Measurements from ENCODE around the gene EPHB2. TPM values are rescaled to one million over a fixed set of nuclear protein-coding genes. Genes with fewer than 3 reads are reported as not detected.
A peak's percentile ranks its signal among the peaks of the same experiment; 100 is the strongest.

Gene EPHB2
- total and polyA plus RNA-seq, 2 of the 13 experiments (the other 11 are each of a cell fraction or from before 2014, with no cell fraction given), result 0.03 to 0.11 TPM

- Histone ChIP-seq H3K4me3 (replicated peaks in 1 of 3; ENCODE audit: insufficient read depth in 1 of 3, low read depth in 2 of 3, low read length in 3 of 3) (no peak overlapping the region), H3K4me1 (ENCODE audit: insufficient read depth, low read length) (no peaks in the 10 kb centered on the region), H3K36me3 (replicated peaks in 1 of 2; ENCODE audit: control insufficient read depth in 1 of 2, insufficient read depth in 2 of 2, low read length in 2 of 2) (no peaks in the 10 kb centered on the region), H2AFZ (ENCODE audit: low read length) (no peak overlapping the region), H3K27me3 (ENCODE audit: control insufficient read depth in 1 of 2, insufficient read depth in 2 of 2, low read length in 2 of 2) (peaks cover 0 to 14% of the 10 kb centered on the region in 2 experiments; a peak in 2 of 5 replicates), H3K9me3 (ENCODE audit: low read length) (no peaks in the 10 kb centered on the region), H3K9ac (ENCODE audit: insufficient read depth, low read depth, low read length) (no peak overlapping the region), H3K4me2 (ENCODE audit: low read depth, low read length) (no peak overlapping the region), H3K79me2 (ENCODE audit: insufficient read depth, low read length) (no peaks in the 10 kb centered on the region), H4K20me1 (ENCODE audit: insufficient read depth, low read length) (no peaks in the 10 kb centered on the region), H3K27ac (ENCODE audit: extremely low read length, insufficient read depth, low read length) (no peak overlapping the region)
- in situ Hi-C loops (cut with HindIII; ENCODE audit: extremely low pct_ligation_motif_present, low pct_unique_long_range_greater_than_20kb), result no loop called here
- ChIA-PET CTCF (ENCODE audit: low intra/inter-chr PET ratio, low total read pairs) (no interaction called here), POLR2A (no interaction called here)
- no peak for FAIRE-seq
- no TSS peak for BruUV-seq (replicated peaks)
- no peak for DNase-seq (ENCODE audit: low spot score)
- intact Hi-C loops (cut with micrococcal nuclease; ENCODE audit: unreplicated experiment), result no loop called here
- 55% methylated on average over 8 of the region's 9 CpGs for WGBS (ENCODE audit: low lambda C conversion rate)
- no peak for ATAC-seq
- TF ChIP-seq TFAP4 (IDR thresholded peaks at IDR 0.05; ENCODE audit: borderline replicate concordance, low read depth) (no peak), ZFP62 (CRISPR knock-in tag; IDR thresholded peaks at IDR 0.05) (no peak), MNT (IDR thresholded peaks at IDR 0.05) (peak; percentile 13; the same call in 1 of the 2 replicates), ZNF672 (CRISPR knock-in tag; IDR thresholded peaks at IDR 0.05) (no peak), RAD51 (IDR thresholded peaks at IDR 0.05; ENCODE audit: borderline replicate concordance) (no peak), IRF2 (CRISPR knock-in tag; IDR thresholded peaks at IDR 0.05) (no peak), MTA1 (CRISPR knock-in tag; IDR thresholded peaks at IDR 0.05; ENCODE audit: borderline replicate concordance) (no peak)
Observed at GRCh38 chr1:22801347-22801746, 90.7 kb downstream of the EPHB2 start.

GRCh38 chr1:22801761-22802160 lies 91.1 kb downstream of the EPHB2 start:
- Histone ChIP-seq H3K4me3 (replicated peaks in 1 of 3; ENCODE audit: insufficient read depth in 1 of 3, low read depth in 2 of 3, low read length in 3 of 3) (no peak overlapping the region), H3K4me1 (ENCODE audit: insufficient read depth, low read length) (no peaks in the 10 kb centered on the region), H3K9ac (ENCODE audit: insufficient read depth, low read depth, low read length) (no peak overlapping the region), H3K4me2 (ENCODE audit: low read depth, low read length) (no peak overlapping the region), H2AFZ (ENCODE audit: low read length) (no peak overlapping the region), H4K20me1 (ENCODE audit: insufficient read depth, low read length) (no peaks in the 10 kb centered on the region), H3K9me3 (ENCODE audit: low read length) (no peaks in the 10 kb centered on the region), H3K27ac (ENCODE audit: extremely low read length, insufficient read depth, low read length) (no peak overlapping the region), H3K79me2 (ENCODE audit: insufficient read depth, low read length) (no peaks in the 10 kb centered on the region), H3K27me3 (ENCODE audit: control insufficient read depth in 1 of 2, insufficient read depth in 2 of 2, low read length in 2 of 2) (peaks cover 0 to 12% of the 10 kb centered on the region in 2 experiments; a peak in 2 of 5 replicates), H3K36me3 (replicated peaks in 1 of 2; ENCODE audit: control insufficient read depth in 1 of 2, insufficient read depth in 2 of 2, low read length in 2 of 2) (no peaks in the 10 kb centered on the region)
- FAIRE-seq, result no peak
- in situ Hi-C loops (cut with HindIII; ENCODE audit: extremely low pct_ligation_motif_present, low pct_unique_long_range_greater_than_20kb), result no loop called here
- no peak for ATAC-seq
- ChIA-PET CTCF (ENCODE audit: low intra/inter-chr PET ratio, low total read pairs) (no interaction called here), POLR2A (no interaction called here)
- 28% methylated on average over 19 of the region's 19 CpGs for WGBS (ENCODE audit: low lambda C conversion rate)
- TF ChIP-seq ZNF510 (CRISPR knock-in tag; IDR thresholded peaks at IDR 0.05; ENCODE audit: low read depth) (no peak), JARID2 (CRISPR knock-in tag; IDR thresholded peaks at IDR 0.05; ENCODE audit: insufficient replicate concordance) (no peak), DMAP1 (CRISPR knock-in tag; IDR thresholded peaks at IDR 0.05) (no peak), ZNF276 (CRISPR knock-in tag; IDR thresholded peaks at IDR 0.05; ENCODE audit: low read depth) (no peak), MTERF4 (CRISPR knock-in tag; IDR thresholded peaks at IDR 0.05) (no peak), ZFP36L1 (CRISPR knock-in tag; IDR thresholded peaks at IDR 0.05) (no peak), HES4 (CRISPR knock-in tag; IDR thresholded peaks at IDR 0.05; ENCODE audit: borderline replicate concordance) (no peak), HNRNPK (IDR thresholded peaks at IDR 0.05; ENCODE audit: low read depth, low read length, poor library complexity, severe bottlenecking) (no peak)
- intact Hi-C loops (cut with micrococcal nuclease; ENCODE audit: unreplicated experiment), result no loop called here
- no peak for DNase-seq (ENCODE audit: low spot score)
- no TSS peak for BruUV-seq (replicated peaks)

Measured in HepG2 (cell line).